VCaP (cell line): ENCODE measurements around the gene CLCN6.

Source experiments
- H3K27ac ChIP-seq: fragments of 450-650 bp; 2 replicates; pipeline ENCODE4 v1.5.1; 2017
- CTCF ChIP-seq: fragments of 450-650 bp; conservative IDR thresholded peaks from 2 replicates; pipeline ENCODE4 v1.5.1; 2017; ENCODE audit warnings: mild to moderate bottlenecking, moderate library complexity

CLCN6 gene

GRCh38 chr1:11880181-11880575, 74.2 kb downstream of the CLCN6 start:
- TF ChIP-seq CTCF, result no peak
- H3K27ac ChIP-seq, result peak overlapping the region; percentile 35; the same call in 1 of the 2 replicates

GRCh38 chr1:11880911-11881748, 75.1 kb downstream of the CLCN6 start:
- H3K27ac ChIP-seq, result peak overlapping the region; percentile 35; the same call in 1 of the 2 replicates
- TF ChIP-seq CTCF, result no peak

- no peak overlapping the region; the same call in 1 of the 2 replicates for H3K27ac ChIP-seq
Observed at GRCh38 chr1:11881749-11882441, 75.9 kb downstream of the CLCN6 start.

GRCh38 chr1:11882814-11883538, 77.0 kb downstream of the CLCN6 start:
- H3K27ac ChIP-seq, result no peak overlapping the region
- no peak for TF ChIP-seq CTCF

More at GRCh38 chr1:11881749-11882441, 75.9 kb downstream of the CLCN6 start:
- TF ChIP-seq CTCF, result no peak

GRCh38 chr1:11885916-11886315, 79.9 kb downstream of the CLCN6 start:
- H3K27ac ChIP-seq, result no peak overlapping the region
- TF ChIP-seq CTCF, result no peak

GRCh38 chr1:11886986-11887665, 81.1 kb downstream of the CLCN6 start:
- no peak overlapping the region for H3K27ac ChIP-seq
- TF ChIP-seq CTCF, result no peak

GRCh38 chr1:11887666-11888007, 81.6 kb downstream of the CLCN6 start:
- TF ChIP-seq CTCF, result no peak
- H3K27ac ChIP-seq, result no peak overlapping the region
